GM06990 (cell line): ENCODE results near the gene GNPTG.

Experiments used
- DNase-seq: peaks from one replicate; pipeline ENCODE4 v3.0.0-alpha.2; 2011; ENCODE audit not compliant: insufficient read length; ENCODE audit errors: extremely low read depth
- H3K27me3 ChIP-seq: replicated peaks from 2 replicates; pipeline ENCODE4 v1.6.0; 2011; ENCODE audit warnings: low read length; ENCODE audit not compliant: control insufficient read depth, insufficient read depth
- H3K36me3 ChIP-seq: 2 replicates; pipeline ENCODE4 v1.5.1; 2011; ENCODE audit warnings: low read length; ENCODE audit not compliant: control insufficient read depth, insufficient read depth
- H3K4me3 ChIP-seq: replicated peaks from 2 replicates; pipeline ENCODE4 v1.5.1; 2011; ENCODE audit warnings: low read depth, mild to moderate bottlenecking, control low read depth, low read length
- CTCF ChIP-seq: IDR thresholded peaks from 2 replicates; pipeline ENCODE4 v1.5.1; 2011; ENCODE audit warnings: low read length, control low read depth, mild to moderate bottlenecking, inconsistent platforms; ENCODE audit not compliant: insufficient read depth, poor library complexity, severe bottlenecking

Gene GNPTG

GRCh38 chr16:1309888-1310831, 41.6 kb upstream of the GNPTG start:
- TF ChIP-seq CTCF = no peak
- H3K4me3 ChIP-seq = peak overlapping the region; percentile 96
- peaks cover 20% of the 10 kb centered on the region for H3K36me3 ChIP-seq
- DNase-seq = peak; percentile 68
- H3K27me3 ChIP-seq = no peaks in the 10 kb centered on the region

GRCh38 chr16:1310832-1311200, 40.9 kb upstream of the GNPTG start:
- no peaks in the 10 kb centered on the region for H3K27me3 ChIP-seq
- TF ChIP-seq CTCF = no peak
- H3K4me3 ChIP-seq = peak overlapping the region; percentile 96
- DNase-seq = no peak
- H3K36me3 ChIP-seq = peaks cover 24% of the 10 kb centered on the region

GRCh38 chr16:1311212-1311737, 40.5 kb upstream of the GNPTG start:
- Histone ChIP-seq H3K4me3 (peak overlapping the region; percentile 96), H3K27me3 (no peaks in the 10 kb centered on the region), H3K36me3 (peaks cover 28% of the 10 kb centered on the region)
- TF ChIP-seq CTCF = no peak
- no peak for DNase-seq

GRCh38 chr16:1311738-1312466, 39.8 kb upstream of the GNPTG start:
- DNase-seq = no peak
- no peak for TF ChIP-seq CTCF
- H3K36me3 ChIP-seq = peaks cover 31% of the 10 kb centered on the region
- no peaks in the 10 kb centered on the region for H3K27me3 ChIP-seq
- H3K4me3 ChIP-seq = peak overlapping the region; percentile 96

GRCh38 chr16:1312467-1312816, 39.3 kb upstream of the GNPTG start:
- H3K4me3 ChIP-seq = no peak overlapping the region; the same call in 1 of the 2 replicates

More at GRCh38 chr16:1312467-1312816, 39.3 kb upstream of the GNPTG start:
- no peak for TF ChIP-seq CTCF
- Histone ChIP-seq H3K36me3 (peaks cover 31% of the 10 kb centered on the region), H3K27me3 (no peaks in the 10 kb centered on the region)
- DNase-seq = no peak
